Effector memory CD4-positive, alpha-beta T cell (primary cell): Measurements from ENCODE around the gene DSN1.
A peak's percentile ranks its signal among the peaks of the same experiment; 100 is the strongest.

Experiments used
- DNase-seq, 3 donors: peaks; one replicate each; pipeline ENCODE4 v3.0.0-alpha.2; 2020
- H3K27ac ChIP-seq: 2 replicates; pipeline ENCODE4 v1.7.0; 2013; ENCODE audit warnings: mild to moderate bottlenecking, low read length, moderate library complexity; ENCODE audit not compliant: insufficient read depth, poor library complexity, severe bottlenecking
- H3K27me3 ChIP-seq: replicated peaks from 2 replicates; pipeline ENCODE4 v1.7.0; 2013; ENCODE audit warnings: mild to moderate bottlenecking, low read length; ENCODE audit not compliant: insufficient read depth, control insufficient read depth, poor library complexity, severe bottlenecking
- H3K36me3 ChIP-seq: 2 replicates; pipeline ENCODE4 v1.7.0; 2013; ENCODE audit warnings: mild to moderate bottlenecking, low read length, moderate library complexity; ENCODE audit not compliant: control insufficient read depth, insufficient read depth
- H3K4me1 ChIP-seq: 2 replicates; pipeline ENCODE4 v1.7.0; 2013; ENCODE audit warnings: low read length, mild to moderate bottlenecking; ENCODE audit not compliant: control insufficient read depth, insufficient read depth, poor library complexity, severe bottlenecking
- H3K4me3 ChIP-seq: 2 replicates; pipeline ENCODE4 v1.7.0; 2013; ENCODE audit warnings: low read length, low read depth, mild to moderate bottlenecking; ENCODE audit not compliant: insufficient read depth, poor library complexity, severe bottlenecking
- H3K9me3 ChIP-seq: 2 replicates; pipeline ENCODE4 v1.7.0; 2013; ENCODE audit warnings: mild to moderate bottlenecking, low read length, moderate library complexity; ENCODE audit not compliant: control insufficient read depth
- total RNA-seq, 3 donors: gene quantifications; one replicate each; lab custom pipeline; 2026; lab: John Stamatoyannopoulos, UW

The DSN1 gene
- 10.9 to 13.6 (median 11.1) reads per million in 3 donors for total RNA-seq

DNA sequence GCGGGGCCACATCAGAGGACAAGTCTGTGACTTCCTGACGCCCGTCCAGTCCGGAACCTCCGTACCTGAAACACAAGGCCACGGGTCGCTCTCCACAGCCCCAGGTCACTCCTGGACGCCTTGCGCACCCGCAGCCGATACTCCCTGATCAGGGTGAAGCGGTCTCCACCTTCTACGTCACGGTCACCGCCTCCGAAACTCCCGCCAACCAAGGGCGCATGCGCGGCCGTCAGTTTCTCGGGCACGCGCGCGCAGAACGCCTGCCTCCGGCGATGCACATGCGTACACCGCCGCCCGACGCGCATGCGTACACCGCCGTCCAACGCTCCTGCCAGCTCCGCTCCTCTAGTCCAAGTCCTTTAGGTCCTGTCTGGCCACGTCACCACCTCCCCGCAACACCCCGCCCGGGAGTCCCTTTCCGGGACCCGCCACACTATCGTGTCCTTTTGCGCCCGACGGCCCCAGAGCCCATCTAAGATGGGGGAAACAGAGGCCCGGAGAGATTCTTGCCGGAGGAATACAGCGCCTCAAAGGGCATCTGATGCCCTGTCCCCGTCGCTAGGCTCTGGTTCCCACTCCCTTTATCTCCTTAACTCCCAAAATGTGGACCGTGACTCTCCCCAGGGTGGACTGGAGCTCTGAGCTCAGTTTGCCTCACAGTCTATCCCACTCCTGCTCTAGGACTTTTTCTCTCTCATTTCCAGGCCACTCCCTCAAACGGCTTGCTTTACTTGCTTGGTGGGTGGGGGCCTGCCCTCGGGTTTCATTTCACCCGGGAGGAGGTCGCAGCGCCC is at the start of gene DSN1:
Gene DSN1, minus strand, starts transcription at position 167 of the 794 bp plus-strand sequence. CDS start 2,305 bp downstream, outside the sequence.
- Histone ChIP-seq H3K27me3 (no peaks in the 10 kb centered on the region), H3K27ac (peak within 1 kb of the TSS; percentile 91), H3K4me3 (peak within 1 kb of the TSS; percentile 77), H3K4me1 (no peaks in the 10 kb centered on the region), H3K9me3 (no peaks in the 10 kb centered on the region), H3K36me3 (no peaks in the 10 kb centered on the region)
- peak; percentile 94 to 97 (median 97) for DNase-seq

GRCh38 chr20:36823121-36823520 is 49.6 kb upstream of the DSN1 start:
- no peak for DNase-seq
- Histone ChIP-seq H3K27ac (no peak overlapping the region), H3K4me1 (no peaks in the 10 kb centered on the region), H3K27me3 (no peaks in the 10 kb centered on the region), H3K36me3 (no peaks in the 10 kb centered on the region), H3K4me3 (no peak overlapping the region), H3K9me3 (no peaks in the 10 kb centered on the region)

- no peak for DNase-seq
- Histone ChIP-seq H3K4me1 (no peaks in the 10 kb centered on the region), H3K9me3 (no peaks in the 10 kb centered on the region), H3K36me3 (no peaks in the 10 kb centered on the region), H3K27ac (no peak overlapping the region), H3K4me3 (no peak overlapping the region), H3K27me3 (no peaks in the 10 kb centered on the region)
These were observed 48.4 kb upstream of the DSN1 start for GRCh38 chr20:36821964-36822437.

DNA sequence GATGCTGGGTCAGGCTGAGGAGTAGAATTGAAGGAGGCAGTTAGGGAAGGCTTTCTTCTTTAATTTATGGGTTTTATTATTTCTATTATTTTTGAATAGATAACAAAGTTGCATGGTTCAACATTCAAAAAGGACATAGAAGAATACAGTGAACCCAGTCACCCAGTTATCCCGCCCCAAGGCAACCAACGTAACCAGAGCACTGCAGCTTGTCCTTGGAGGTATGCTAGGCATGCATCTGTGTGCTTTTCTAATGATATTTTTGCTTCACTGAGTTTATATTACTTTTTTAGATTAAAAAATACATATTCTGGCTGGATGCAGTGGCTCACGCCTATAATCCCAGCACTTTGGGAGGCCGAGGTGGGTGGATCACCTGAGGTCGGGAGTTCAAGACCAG is 47.4 kb upstream of the DSN1 start:
- no peak overlapping the region for H3K4me3 ChIP-seq
- no peak for DNase-seq
- H3K27me3 ChIP-seq = no peaks in the 10 kb centered on the region
- H3K27ac ChIP-seq = no peak overlapping the region
- H3K4me1 ChIP-seq = no peaks in the 10 kb centered on the region
- no peaks in the 10 kb centered on the region for H3K9me3 ChIP-seq
- no peaks in the 10 kb centered on the region for H3K36me3 ChIP-seq

- Histone ChIP-seq H3K9me3 (no peaks in the 10 kb centered on the region), H3K4me1 (no peaks in the 10 kb centered on the region), H3K36me3 (no peaks in the 10 kb centered on the region), H3K27me3 (no peaks in the 10 kb centered on the region), H3K27ac (no peak overlapping the region), H3K4me3 (no peak overlapping the region)
- no peak for DNase-seq
These were observed 46.5 kb upstream of the DSN1 start for GRCh38 chr20:36820073-36820472.

- no peaks in the 10 kb centered on the region for H3K9me3 ChIP-seq
- no peaks in the 10 kb centered on the region for H3K4me1 ChIP-seq
- H3K27me3 ChIP-seq = no peaks in the 10 kb centered on the region
- no peak overlapping the region for H3K4me3 ChIP-seq
- no peaks in the 10 kb centered on the region for H3K36me3 ChIP-seq
- H3K27ac ChIP-seq = no peak overlapping the region
- no peak for DNase-seq
These were observed 46.1 kb upstream of the DSN1 start for GRCh38 chr20:36819659-36820058.

DNA sequence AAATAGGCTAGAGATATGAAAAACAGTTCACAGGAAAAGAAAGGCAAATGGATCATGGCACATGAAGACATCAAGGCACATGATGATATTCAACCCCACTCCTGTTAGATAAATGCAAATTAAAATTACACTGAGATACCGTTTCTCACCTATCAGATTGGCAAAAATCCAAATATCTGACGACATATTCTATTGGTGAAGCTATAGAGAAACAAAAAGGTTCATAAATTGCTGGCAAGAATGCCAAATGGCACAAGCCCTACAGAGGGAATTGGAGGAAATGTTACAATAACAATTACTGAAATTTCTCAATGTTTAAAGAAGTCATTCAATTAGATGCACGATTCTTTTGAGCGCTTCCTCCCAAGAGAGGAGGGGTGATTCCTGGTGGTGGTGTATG is 45.3 kb upstream of the DSN1 start:
- Histone ChIP-seq H3K4me1 (no peaks in the 10 kb centered on the region), H3K27me3 (no peaks in the 10 kb centered on the region), H3K36me3 (no peaks in the 10 kb centered on the region), H3K9me3 (no peaks in the 10 kb centered on the region), H3K27ac (no peak overlapping the region), H3K4me3 (no peak overlapping the region)
- no peak for DNase-seq

- DNase-seq = no peak
- H3K4me1 ChIP-seq = no peaks in the 10 kb centered on the region
- H3K36me3 ChIP-seq = no peaks in the 10 kb centered on the region
- no peak overlapping the region for H3K4me3 ChIP-seq
- no peak overlapping the region for H3K27ac ChIP-seq
- no peaks in the 10 kb centered on the region for H3K9me3 ChIP-seq
- no peaks in the 10 kb centered on the region for H3K27me3 ChIP-seq
These were observed 44.6 kb upstream of the DSN1 start for GRCh38 chr20:36818185-36818584.

DNA sequence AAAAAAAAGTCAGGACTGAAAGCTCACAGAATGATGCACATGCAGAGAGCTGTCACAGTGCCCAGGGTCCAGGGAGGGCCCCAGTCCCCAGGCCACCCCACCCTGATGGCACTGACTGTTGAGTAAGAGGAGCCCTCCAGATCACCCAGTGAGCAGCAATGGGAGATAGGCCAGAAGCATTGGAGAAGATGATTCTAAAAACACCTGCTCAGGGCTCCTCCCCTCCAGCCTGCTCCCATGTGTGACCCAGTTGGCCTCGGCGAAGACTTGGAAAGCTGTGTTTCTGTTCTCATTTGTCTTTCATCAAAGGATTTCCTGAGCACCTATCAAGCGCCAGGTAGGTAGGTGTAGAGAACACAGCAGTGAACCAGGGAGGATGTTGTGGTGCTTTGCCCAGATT is 43.9 kb upstream of the DSN1 start:
- no peak overlapping the region for H3K27ac ChIP-seq
- no peaks in the 10 kb centered on the region for H3K36me3 ChIP-seq
- no peak overlapping the region for H3K4me3 ChIP-seq
- no peaks in the 10 kb centered on the region for H3K4me1 ChIP-seq
- no peak for DNase-seq
- no peaks in the 10 kb centered on the region for H3K9me3 ChIP-seq
- no peaks in the 10 kb centered on the region for H3K27me3 ChIP-seq

GRCh38 chr20:36815454-36816091 is 42.0 kb upstream of the DSN1 start:
- DNase-seq = no peak
- H3K27ac ChIP-seq = no peak overlapping the region
- H3K36me3 ChIP-seq = no peaks in the 10 kb centered on the region
- no peaks in the 10 kb centered on the region for H3K9me3 ChIP-seq
- H3K4me1 ChIP-seq = no peaks in the 10 kb centered on the region
- H3K4me3 ChIP-seq = no peak overlapping the region
- no peaks in the 10 kb centered on the region for H3K27me3 ChIP-seq
